GM19193 (cell line): ENCODE measurements around the gene F10.

Source experiments
- POLR2A ChIP-seq: IDR thresholded peaks from 4 replicates; pipeline ENCODE4 v1.6.1; 2011; ENCODE audit not compliant: insufficient read depth, insufficient read length; ENCODE audit errors: extremely low read depth

The F10 gene

GRCh38 chr13:113092776-113093579 is 29.6 kb upstream of the F10 start:
- no peak for TF ChIP-seq POLR2A

GRCh38 chr13:113093580-113094409 is 28.8 kb upstream of the F10 start:
- no peak for TF ChIP-seq POLR2A

- no peak for TF ChIP-seq POLR2A
Measured at GRCh38 chr13:113094410-113094800, 28.2 kb upstream of the F10 start.

GRCh38 chr13:113095146-113096051 is 27.2 kb upstream of the F10 start:
- TF ChIP-seq POLR2A = no peak

GRCh38 chr13:113096052-113096744 is 26.4 kb upstream of the F10 start:
- no peak for TF ChIP-seq POLR2A

GRCh38 chr13:113096745-113097305 is 25.8 kb upstream of the F10 start:
- no peak for TF ChIP-seq POLR2A

- no peak for TF ChIP-seq POLR2A
Measured at GRCh38 chr13:113097651-113098050, 24.9 kb upstream of the F10 start.

- no peak for TF ChIP-seq POLR2A
Measured at GRCh38 chr13:113098162-113098732, 24.4 kb upstream of the F10 start.

GRCh38 chr13:113099142-113099541 is 23.5 kb upstream of the F10 start:
- TF ChIP-seq POLR2A = no peak

GRCh38 chr13:113102727-113103126 is 19.9 kb upstream of the F10 start:
- no peak for TF ChIP-seq POLR2A

- TF ChIP-seq POLR2A = no peak
Measured at GRCh38 chr13:113103646-113104045, 19.0 kb upstream of the F10 start.

- no peak for TF ChIP-seq POLR2A
Measured at GRCh38 chr13:113105032-113105920, 17.3 kb upstream of the F10 start, which contains the start of gene F7. F7 (plus strand) TSS chr13:113105791; CDS start chr13:113105842, 51 bp downstream.

GRCh38 chr13:113105921-113106452 is 16.6 kb upstream of the F10 start:
- no peak for TF ChIP-seq POLR2A
